HFFc6 (cell line): ENCODE results near the gene SUPT4H1. TPM values are rescaled to one million over a fixed set of nuclear protein-coding genes. Genes with fewer than 3 reads are reported as not detected.
A peak's percentile ranks its signal among the peaks of the same experiment; 100 is the strongest.

Experiments
- DNase-seq: peaks from one replicate; pipeline ENCODE4 v3.0.0-alpha.2; 2018
- H3K27ac Mint-ChIP-seq: 2 replicates; pipeline ENCODE4 v1.8.0; 2020; ENCODE audit warnings: mild to moderate bottlenecking, mixed read lengths
- H3K27me3 Mint-ChIP-seq: 2 replicates; pipeline ENCODE4 v1.8.0; 2021; ENCODE audit warnings: mild to moderate bottlenecking, moderate library complexity, mixed read lengths; ENCODE audit not compliant: insufficient read depth
- H3K36me3 Mint-ChIP-seq: 2 replicates; pipeline ENCODE4 v1.8.0; 2021; ENCODE audit warnings: low read depth, mixed read lengths
- H3K4me1 Mint-ChIP-seq: 2 replicates; pipeline ENCODE4 v1.8.0; 2020; ENCODE audit warnings: low read depth, mixed read lengths
- H3K4me3 Mint-ChIP-seq: 2 replicates; pipeline ENCODE4 v1.8.0; 2020; ENCODE audit warnings: mild to moderate bottlenecking, moderate library complexity, mixed read lengths
- H3K9me3 Mint-ChIP-seq: 2 replicates; pipeline ENCODE4 v1.8.0; 2020; ENCODE audit warnings: mild to moderate bottlenecking, mixed read lengths
- total RNA-seq, 6 experiments: library from RNA; stranded (reverse); fragmentation: NEBNext Ultra II Directional; extraction: Animal tissue kit (Norgen Biotek cat#: 25700); gene quantifications; 2 replicates in 1 of 6; 3 replicates in 5 of 6; pipeline ENCODE4 v1.2.3, GENCODE V29; 2021
- TF ChIP-seq, protein P1 (sequence below): fragments of 200-600 bp; sonication (generic); IDR thresholded peaks from 2 replicates; pipeline ENCODE4 v1.5.0; 2021; ENCODE audit warnings: antibody characterized with exemption, mild to moderate bottlenecking

The SUPT4H1 gene
- total RNA-seq, 6 experiments from 2014 or later: 95.6 to 110 (median 105) TPM

DNA sequence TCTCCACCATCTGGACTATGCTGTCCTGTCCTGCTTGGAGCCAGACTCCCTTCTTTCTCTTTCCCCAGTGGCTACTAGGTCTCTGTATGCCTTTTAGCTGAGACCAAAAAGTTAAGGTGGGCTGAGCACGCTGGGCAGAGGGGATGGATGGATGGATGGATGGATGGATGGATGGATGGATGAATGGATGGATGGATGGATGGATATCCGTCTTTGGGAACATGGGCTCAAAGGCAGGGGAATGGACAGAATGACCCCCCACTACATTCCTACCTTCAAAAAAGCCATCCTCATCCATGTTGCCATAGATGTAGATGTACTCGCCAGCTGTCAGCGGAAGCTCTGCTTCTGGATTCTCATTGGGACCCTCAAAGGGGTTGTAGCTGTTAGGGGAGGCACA, 36.3 kb downstream of the SUPT4H1 start:
- peaks cover 13% of the 10 kb centered on the region for H3K27me3 Mint-ChIP-seq
- H3K36me3 Mint-ChIP-seq: no peaks in the 10 kb centered on the region
- H3K9me3 Mint-ChIP-seq: no peaks in the 10 kb centered on the region
- H3K4me1 Mint-ChIP-seq: peaks cover 6% of the 10 kb centered on the region
- H3K27ac Mint-ChIP-seq: no peak overlapping the region
- no peak overlapping the region for H3K4me3 Mint-ChIP-seq
- no peak for DNase-seq
- TF ChIP-seq, protein P1, sequence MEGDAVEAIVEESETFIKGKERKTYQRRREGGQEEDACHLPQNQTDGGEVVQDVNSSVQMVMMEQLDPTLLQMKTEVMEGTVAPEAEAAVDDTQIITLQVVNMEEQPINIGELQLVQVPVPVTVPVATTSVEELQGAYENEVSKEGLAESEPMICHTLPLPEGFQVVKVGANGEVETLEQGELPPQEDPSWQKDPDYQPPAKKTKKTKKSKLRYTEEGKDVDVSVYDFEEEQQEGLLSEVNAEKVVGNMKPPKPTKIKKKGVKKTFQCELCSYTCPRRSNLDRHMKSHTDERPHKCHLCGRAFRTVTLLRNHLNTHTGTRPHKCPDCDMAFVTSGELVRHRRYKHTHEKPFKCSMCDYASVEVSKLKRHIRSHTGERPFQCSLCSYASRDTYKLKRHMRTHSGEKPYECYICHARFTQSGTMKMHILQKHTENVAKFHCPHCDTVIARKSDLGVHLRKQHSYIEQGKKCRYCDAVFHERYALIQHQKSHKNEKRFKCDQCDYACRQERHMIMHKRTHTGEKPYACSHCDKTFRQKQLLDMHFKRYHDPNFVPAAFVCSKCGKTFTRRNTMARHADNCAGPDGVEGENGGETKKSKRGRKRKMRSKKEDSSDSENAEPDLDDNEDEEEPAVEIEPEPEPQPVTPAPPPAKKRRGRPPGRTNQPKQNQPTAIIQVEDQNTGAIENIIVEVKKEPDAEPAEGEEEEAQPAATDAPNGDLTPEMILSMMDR: no peak

DNA sequence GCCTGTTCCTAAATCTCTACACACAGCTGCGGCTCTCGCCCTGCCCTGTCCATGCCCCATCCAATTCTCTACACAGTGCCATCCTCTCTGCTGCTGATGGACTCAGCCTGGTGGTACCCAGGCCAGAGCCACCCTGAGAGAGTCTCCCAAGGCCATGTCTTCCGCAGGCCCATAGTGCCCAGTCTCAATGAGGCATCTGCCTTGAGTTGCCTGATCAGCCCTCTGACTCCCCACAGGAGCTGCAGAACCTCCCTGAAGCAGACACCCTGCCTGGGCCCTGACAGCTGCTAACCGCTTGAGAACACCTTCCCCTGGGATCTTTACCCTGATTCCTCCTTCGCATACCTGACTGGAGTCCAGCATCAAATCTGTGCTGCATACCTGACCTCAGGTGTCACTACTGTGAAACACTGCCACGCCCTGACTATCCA, 36.7 kb downstream of the SUPT4H1 start:
- no peak for DNase-seq
- Mint-ChIP-seq H3K4me3 (no peak overlapping the region), H3K36me3 (no peaks in the 10 kb centered on the region), H3K27me3 (peaks cover 13% of the 10 kb centered on the region), H3K9me3 (no peaks in the 10 kb centered on the region), H3K27ac (no peak overlapping the region), H3K4me1 (peaks cover 6% of the 10 kb centered on the region)
- TF ChIP-seq, protein P1: no peak

- Mint-ChIP-seq H3K9me3 (no peaks in the 10 kb centered on the region), H3K27me3 (peaks cover 9% of the 10 kb centered on the region), H3K4me3 (no peak overlapping the region), H3K27ac (no peak overlapping the region), H3K36me3 (no peaks in the 10 kb centered on the region), H3K4me1 (peaks cover 6% of the 10 kb centered on the region)
- TF ChIP-seq, protein P1: no peak
- no peak for DNase-seq
These were observed 37.3 kb downstream of the SUPT4H1 start for GRCh38 chr17:58314706-58315015.

- Mint-ChIP-seq H3K4me1 (peaks cover 6% of the 10 kb centered on the region), H3K9me3 (no peaks in the 10 kb centered on the region), H3K27ac (no peak overlapping the region), H3K4me3 (no peak overlapping the region), H3K36me3 (no peaks in the 10 kb centered on the region), H3K27me3 (peaks cover 11% of the 10 kb centered on the region)
- TF ChIP-seq, protein P1: no peak
- DNase-seq: no peak
These were observed 37.9 kb downstream of the SUPT4H1 start for GRCh38 chr17:58313815-58314705.

DNA sequence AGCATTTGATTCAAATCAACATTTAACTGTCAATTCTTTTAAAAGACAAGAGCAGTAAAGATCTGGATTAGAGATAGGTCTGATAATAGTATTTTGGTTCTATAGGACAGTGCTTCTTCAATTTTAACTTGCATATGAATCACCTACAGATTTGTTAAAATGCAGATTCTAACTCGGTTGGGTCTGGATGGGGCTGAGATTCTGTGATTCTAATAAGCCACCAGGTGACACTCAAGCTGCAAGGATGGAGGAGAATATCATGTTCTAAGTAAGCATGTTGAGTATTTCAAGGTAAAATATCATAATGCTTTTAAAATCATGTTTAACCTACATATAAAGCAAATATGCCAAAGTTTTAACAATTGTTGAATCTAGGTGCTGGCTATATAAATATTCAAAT, 39.2 kb downstream of the SUPT4H1 start:
- TF ChIP-seq, protein P1: peak; percentile 25; the same call in 1 of the 2 replicates
- H3K27me3 Mint-ChIP-seq: peaks cover 12% of the 10 kb centered on the region
- H3K9me3 Mint-ChIP-seq: no peaks in the 10 kb centered on the region
- H3K4me1 Mint-ChIP-seq: peaks cover 6% of the 10 kb centered on the region
- H3K36me3 Mint-ChIP-seq: no peaks in the 10 kb centered on the region
- H3K4me3 Mint-ChIP-seq: no peak overlapping the region
- no peak for DNase-seq
- H3K27ac Mint-ChIP-seq: no peak overlapping the region
